Endothelial cell (in vitro differentiated cells): Measurements from ENCODE around the gene TBC1D5. TPM values are rescaled to one million over a fixed set of nuclear protein-coding genes. Genes with fewer than 3 reads are reported as not detected.
A peak's percentile ranks its signal among the peaks of the same experiment; 100 is the strongest.
"Not testable (repeated sequence)": the region's sequence is repeated elsewhere in the genome, so short reads cannot be mapped to it uniquely, and the experiment has no call there.

ENCODE experiments used
- DNase-seq: peaks from one replicate; pipeline ENCODE4 v3.0.0; 2021; ENCODE audit warnings: low spot score
- H3K27ac Mint-ChIP-seq: one replicate; pipeline ENCODE4 v1.8.0; 2021; ENCODE audit warnings: mixed read lengths, inconsistent platforms; ENCODE audit not compliant: unreplicated experiment
- H3K27me3 Mint-ChIP-seq: one replicate; pipeline ENCODE4 v1.8.0; 2021; ENCODE audit warnings: mild to moderate bottlenecking, moderate library complexity, mixed read lengths, inconsistent platforms; ENCODE audit not compliant: unreplicated experiment
- H3K36me3 Mint-ChIP-seq: one replicate; pipeline ENCODE4 v1.8.0; 2021; ENCODE audit warnings: mild to moderate bottlenecking, low read depth, mixed read lengths, inconsistent platforms; ENCODE audit not compliant: unreplicated experiment
- H3K4me1 Mint-ChIP-seq: one replicate; pipeline ENCODE4 v1.8.0; 2021; ENCODE audit warnings: mild to moderate bottlenecking, mixed read lengths, inconsistent platforms; ENCODE audit not compliant: unreplicated experiment
- H3K4me3 Mint-ChIP-seq: one replicate; pipeline ENCODE4 v1.8.0; 2021; ENCODE audit warnings: mild to moderate bottlenecking, mixed read lengths, inconsistent platforms; ENCODE audit not compliant: unreplicated experiment
- H3K9me3 Mint-ChIP-seq: one replicate; pipeline ENCODE4 v1.8.0; 2021; ENCODE audit warnings: mixed read lengths, inconsistent platforms; ENCODE audit not compliant: unreplicated experiment
- CTCF ChIP-seq: fragments of 200-600 bp; sonication (generic); IDR thresholded peaks from one replicate; pipeline ENCODE4 v1.5.0; 2021; ENCODE audit warnings: antibody characterized with exemption; ENCODE audit not compliant: unreplicated experiment
- total RNA-seq: library from RNA; stranded (reverse); fragmentation: NEBNext Ultra II Directional; extraction: Animal tissue kit (Norgen Biotek cat#: 25700); gene quantifications from one replicate; pipeline ENCODE4 v1.2.1, GENCODE V29; 2021; ENCODE audit not compliant: unreplicated experiment

The TBC1D5 gene
- total RNA-seq, 1 donor from 2014 or later, result 48.2 TPM

- Mint-ChIP-seq H3K36me3 (no peaks in the 10 kb centered on the region), H3K4me3 (no peak overlapping the region), H3K27me3 (no peaks in the 10 kb centered on the region), H3K9me3 (no peaks in the 10 kb centered on the region), H3K27ac (peak overlapping the region; percentile 88), H3K4me1 (peaks cover 16% of the 10 kb centered on the region)
- TF ChIP-seq CTCF, result no peak
- no peak for DNase-seq
Observed at GRCh38 chr3:17626395-17626794, 116.0 kb downstream of the TBC1D5 start.

GRCh38 chr3:17625133-17625532 is 117.3 kb downstream of the TBC1D5 start:
- Mint-ChIP-seq H3K4me1 (peaks cover 16% of the 10 kb centered on the region), H3K4me3 (no peak overlapping the region), H3K27me3 (no peaks in the 10 kb centered on the region), H3K9me3 (no peaks in the 10 kb centered on the region), H3K36me3 (no peaks in the 10 kb centered on the region), H3K27ac (no peak overlapping the region)
- no peak for DNase-seq
- no peak for TF ChIP-seq CTCF

- Mint-ChIP-seq H3K9me3 (no peaks in the 10 kb centered on the region), H3K36me3 (no peaks in the 10 kb centered on the region), H3K27me3 (no peaks in the 10 kb centered on the region), H3K4me3 (no peak overlapping the region), H3K4me1 (peaks cover 16% of the 10 kb centered on the region), H3K27ac (no peak overlapping the region)
- DNase-seq, result no peak
- no peak for TF ChIP-seq CTCF
Observed at GRCh38 chr3:17623464-17623863, 119.0 kb downstream of the TBC1D5 start.

GRCh38 chr3:17619968-17620367 is 122.5 kb downstream of the TBC1D5 start:
- Mint-ChIP-seq H3K4me3 (no peak overlapping the region), H3K27me3 (no peaks in the 10 kb centered on the region), H3K4me1 (peaks cover 2% of the 10 kb centered on the region), H3K27ac (no peak overlapping the region), H3K36me3 (peaks cover 8% of the 10 kb centered on the region), H3K9me3 (no peaks in the 10 kb centered on the region)
- DNase-seq, result no peak
- no peak for TF ChIP-seq CTCF

GRCh38 chr3:17613017-17613416 is 129.4 kb downstream of the TBC1D5 start:
- not testable (repeated sequence) for H3K27ac Mint-ChIP-seq, H3K4me1 Mint-ChIP-seq, H3K9me3 Mint-ChIP-seq, H3K4me3 Mint-ChIP-seq, H3K27me3 Mint-ChIP-seq, DNase-seq
- H3K36me3 Mint-ChIP-seq, result peaks cover 19% of the 10 kb centered on the region

GRCh38 chr3:17607905-17608304 is 134.5 kb downstream of the TBC1D5 start:
- no peak overlapping the region for H3K4me3 Mint-ChIP-seq
- no peaks in the 10 kb centered on the region for H3K27me3 Mint-ChIP-seq
- TF ChIP-seq CTCF, result no peak
- H3K36me3 Mint-ChIP-seq, result no peaks in the 10 kb centered on the region
- H3K27ac Mint-ChIP-seq, result no peak overlapping the region
- H3K4me1 Mint-ChIP-seq, result no peaks in the 10 kb centered on the region
- no peaks in the 10 kb centered on the region for H3K9me3 Mint-ChIP-seq
- no peak for DNase-seq
